Measurements from ENCODE around the gene LRSAM1.

The LRSAM1 gene

DNA sequence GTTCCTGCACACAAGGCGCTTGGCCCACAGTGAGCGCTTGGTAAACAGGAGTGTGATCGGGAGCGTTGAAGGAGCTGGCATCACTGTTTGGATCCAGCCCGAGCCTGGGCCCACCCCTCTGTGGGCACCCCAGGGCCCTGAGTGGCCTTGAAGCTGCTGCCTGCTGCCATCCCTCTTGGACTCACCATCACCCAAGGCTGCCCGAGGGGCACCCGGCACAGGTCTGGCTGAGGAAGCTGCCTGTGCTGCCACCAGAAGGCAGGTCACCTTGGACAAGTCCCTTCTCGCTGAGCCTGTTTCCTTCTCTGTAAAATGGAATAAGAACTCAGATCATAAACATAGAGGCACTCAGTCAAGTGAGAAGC is 53.6 kb downstream of the LRSAM1 start:
- TF ChIP-seq, protein P1, sequence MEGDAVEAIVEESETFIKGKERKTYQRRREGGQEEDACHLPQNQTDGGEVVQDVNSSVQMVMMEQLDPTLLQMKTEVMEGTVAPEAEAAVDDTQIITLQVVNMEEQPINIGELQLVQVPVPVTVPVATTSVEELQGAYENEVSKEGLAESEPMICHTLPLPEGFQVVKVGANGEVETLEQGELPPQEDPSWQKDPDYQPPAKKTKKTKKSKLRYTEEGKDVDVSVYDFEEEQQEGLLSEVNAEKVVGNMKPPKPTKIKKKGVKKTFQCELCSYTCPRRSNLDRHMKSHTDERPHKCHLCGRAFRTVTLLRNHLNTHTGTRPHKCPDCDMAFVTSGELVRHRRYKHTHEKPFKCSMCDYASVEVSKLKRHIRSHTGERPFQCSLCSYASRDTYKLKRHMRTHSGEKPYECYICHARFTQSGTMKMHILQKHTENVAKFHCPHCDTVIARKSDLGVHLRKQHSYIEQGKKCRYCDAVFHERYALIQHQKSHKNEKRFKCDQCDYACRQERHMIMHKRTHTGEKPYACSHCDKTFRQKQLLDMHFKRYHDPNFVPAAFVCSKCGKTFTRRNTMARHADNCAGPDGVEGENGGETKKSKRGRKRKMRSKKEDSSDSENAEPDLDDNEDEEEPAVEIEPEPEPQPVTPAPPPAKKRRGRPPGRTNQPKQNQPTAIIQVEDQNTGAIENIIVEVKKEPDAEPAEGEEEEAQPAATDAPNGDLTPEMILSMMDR (conservative IDR thresholded peaks at IDR 0.05; ENCODE audit: control insufficient read depth, insufficient read depth, low read depth, low read length): no peak
- DNase-seq (ENCODE audit: low read depth): no peak
- no peak overlapping the region for H3K4me3 ChIP-seq (ENCODE audit: control insufficient read depth, low read depth, low read length)

DNA sequence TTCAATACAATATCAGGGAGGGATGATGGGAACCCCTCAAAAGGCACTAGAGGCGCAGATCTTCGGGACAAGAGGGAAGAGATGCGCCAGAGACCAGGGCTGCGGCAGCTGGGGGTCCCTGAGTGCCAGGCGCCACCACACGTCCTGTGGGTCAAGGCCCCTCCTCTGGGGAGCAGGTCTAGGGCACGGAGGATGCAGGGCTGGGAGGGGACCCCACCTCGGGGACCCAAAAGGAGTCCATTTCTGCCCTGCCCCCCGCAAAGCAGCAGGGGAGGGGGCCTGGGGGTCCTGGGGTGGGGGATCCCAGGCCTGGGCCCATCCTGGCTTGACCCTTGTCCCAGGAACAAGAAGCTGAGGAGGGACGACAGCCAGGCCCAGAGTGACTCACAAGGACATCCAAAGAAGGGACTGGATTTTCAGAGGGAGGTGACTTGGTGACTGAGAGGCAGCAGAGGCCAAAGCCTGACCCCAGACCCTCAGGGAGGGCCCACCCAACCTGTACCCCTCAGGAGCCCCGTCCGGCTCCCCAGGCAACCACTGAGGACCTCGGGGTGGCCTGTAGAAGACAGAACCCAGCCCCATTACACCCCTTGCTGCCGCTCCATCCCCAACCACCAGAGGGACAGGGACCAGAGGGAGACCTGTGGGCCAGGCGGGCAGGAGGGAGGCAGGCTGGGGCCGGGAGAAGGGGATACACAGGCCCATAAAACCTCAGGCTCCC is 54.2 kb downstream of the LRSAM1 start:
- TF ChIP-seq, protein P1 (conservative IDR thresholded peaks at IDR 0.05; ENCODE audit: control insufficient read depth, insufficient read depth, low read depth, low read length): peak; percentile 50
- peak; percentile 32 for DNase-seq (ENCODE audit: low read depth)
- no peak overlapping the region for H3K4me3 ChIP-seq (ENCODE audit: control insufficient read depth, low read depth, low read length)

DNA sequence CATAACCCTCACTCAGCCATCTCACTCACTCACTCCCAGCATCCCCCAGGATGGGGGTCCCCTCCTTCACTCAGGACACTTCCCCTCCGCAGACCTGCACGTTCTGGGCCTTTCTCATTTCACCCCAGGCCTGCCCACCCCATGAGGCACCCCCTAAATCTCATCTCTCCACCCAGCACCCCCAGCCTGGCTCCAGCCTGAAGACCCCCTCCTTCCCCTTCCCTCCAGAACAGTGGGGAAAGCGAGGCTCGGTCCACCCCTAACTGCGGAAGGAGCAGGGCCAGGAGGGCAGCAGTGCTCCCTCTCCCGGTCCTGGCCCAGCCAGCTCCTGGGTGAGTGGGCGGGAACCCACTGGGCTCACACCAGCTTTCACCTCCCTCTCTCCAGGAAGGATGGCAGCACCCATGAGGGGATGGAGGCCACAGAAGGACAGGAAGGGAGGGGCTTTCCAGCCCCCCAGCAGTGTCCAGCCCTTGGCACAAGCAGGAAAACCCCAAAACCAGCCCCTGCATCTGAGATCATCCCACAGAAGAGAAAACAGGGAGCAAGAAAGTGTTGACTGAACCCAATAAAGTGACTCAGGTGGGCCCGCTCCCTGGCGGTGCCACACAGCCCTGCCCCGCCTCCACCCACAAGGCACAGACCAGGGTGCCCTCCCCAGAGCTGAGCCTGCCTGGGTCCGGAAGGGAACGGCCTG is 55.0 kb downstream of the LRSAM1 start:
- no peak for DNase-seq (ENCODE audit: low read depth)
- no peak overlapping the region for H3K4me3 ChIP-seq (ENCODE audit: control insufficient read depth, low read depth, low read length)
- TF ChIP-seq, protein P1 (conservative IDR thresholded peaks at IDR 0.05; ENCODE audit: control insufficient read depth, insufficient read depth, low read depth, low read length): no peak

DNA sequence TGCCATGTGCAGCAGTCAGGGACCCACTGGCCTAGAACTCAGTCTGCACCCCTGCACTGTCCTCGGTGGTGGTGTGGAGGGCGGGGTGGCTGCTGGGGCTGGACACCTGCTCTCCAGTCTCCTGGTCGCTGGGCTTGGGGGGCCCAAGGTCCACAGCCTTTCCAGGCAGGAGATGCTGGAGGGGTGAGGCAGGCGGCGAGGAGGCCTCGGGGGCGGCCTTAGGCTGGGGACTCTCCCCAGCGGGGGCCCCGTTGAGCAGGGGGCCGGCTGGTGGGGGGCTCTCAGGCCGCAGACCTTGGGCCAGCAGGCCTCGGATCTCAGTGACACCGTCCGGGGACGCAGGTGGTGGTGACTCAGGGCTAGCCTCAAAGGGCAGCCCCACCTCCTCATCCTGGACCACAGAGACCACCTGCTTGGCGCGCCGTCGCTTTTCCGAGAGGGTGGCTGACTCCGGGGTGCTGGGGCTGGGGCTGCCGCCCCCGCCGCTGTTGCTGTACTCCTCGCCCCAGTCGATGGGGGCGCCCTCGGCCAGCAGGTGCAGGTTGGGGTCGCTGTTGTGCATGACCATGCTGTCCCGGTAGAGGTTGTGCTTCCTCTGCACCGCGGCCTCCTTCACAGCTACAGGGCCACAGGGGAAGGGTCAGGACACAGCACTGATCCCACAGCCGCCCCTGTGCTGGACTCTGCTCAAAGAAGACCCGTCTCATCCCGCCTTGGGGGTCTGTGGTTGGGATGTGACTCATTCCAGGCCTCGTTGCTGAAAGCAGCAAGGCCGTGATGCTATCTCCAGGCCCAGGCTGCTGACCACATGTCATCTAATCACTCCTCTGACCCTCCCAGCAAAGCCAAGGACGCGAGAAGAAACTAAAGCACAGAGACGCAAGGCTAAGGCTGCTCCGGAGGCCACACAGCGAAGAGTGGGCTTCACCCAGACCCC is 55.8 kb downstream of the LRSAM1 start:
- TF ChIP-seq, protein P1 (conservative IDR thresholded peaks at IDR 0.05; ENCODE audit: control insufficient read depth, insufficient read depth, low read depth, low read length): no peak
- peak; percentile 73 for DNase-seq (ENCODE audit: low read depth)
- no peak overlapping the region for H3K4me3 ChIP-seq (ENCODE audit: control insufficient read depth, low read depth, low read length)

DNA sequence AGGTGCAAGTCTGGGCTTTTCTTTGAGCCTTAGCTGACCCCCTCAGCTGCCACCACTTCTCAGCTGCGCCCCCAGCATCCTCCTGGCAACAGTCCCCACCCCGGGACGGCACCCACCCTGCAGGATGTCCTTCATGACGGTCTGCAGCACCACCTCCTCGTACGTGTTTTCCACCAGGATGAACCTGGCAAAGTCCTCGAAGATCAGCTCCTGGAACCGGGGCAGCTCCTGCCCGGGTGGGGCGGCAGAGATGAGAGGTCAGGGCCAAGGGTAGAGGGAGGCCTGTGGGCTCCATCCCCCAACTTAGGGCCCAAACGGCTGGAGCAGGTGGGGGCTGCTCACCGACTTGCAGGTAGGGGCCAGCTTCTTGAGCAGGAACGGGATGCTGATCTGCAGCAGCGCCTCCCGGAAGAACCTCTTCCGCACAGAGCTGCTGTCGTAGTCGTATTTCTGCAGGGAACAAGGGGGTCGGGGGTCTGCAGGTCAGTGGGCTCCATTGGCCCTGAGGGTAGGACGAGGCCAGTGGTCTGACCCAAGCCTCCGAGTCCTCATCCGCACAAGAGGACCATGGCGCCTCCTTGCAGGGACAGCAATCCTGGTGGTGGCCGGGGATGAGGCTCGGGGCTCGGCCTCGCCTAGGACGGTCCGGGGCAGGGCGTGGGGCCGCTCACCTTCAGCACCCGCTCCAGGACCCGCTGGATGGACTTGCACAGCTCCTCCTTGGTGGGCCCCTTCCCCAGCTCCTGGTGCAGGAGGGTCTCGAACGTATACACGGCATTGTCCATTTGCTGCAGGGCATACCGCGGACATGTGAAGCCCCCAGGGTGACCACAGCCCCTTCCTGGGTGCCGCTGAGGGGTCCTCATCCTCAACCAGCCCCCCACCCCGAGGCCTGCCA is 56.7 kb downstream of the LRSAM1 start:
- H3K4me3 ChIP-seq (ENCODE audit: control insufficient read depth, low read depth, low read length): no peak overlapping the region
- no peak for DNase-seq (ENCODE audit: low read depth)
- TF ChIP-seq, protein P1 (conservative IDR thresholded peaks at IDR 0.05; ENCODE audit: control insufficient read depth, insufficient read depth, low read depth, low read length): no peak

DNA sequence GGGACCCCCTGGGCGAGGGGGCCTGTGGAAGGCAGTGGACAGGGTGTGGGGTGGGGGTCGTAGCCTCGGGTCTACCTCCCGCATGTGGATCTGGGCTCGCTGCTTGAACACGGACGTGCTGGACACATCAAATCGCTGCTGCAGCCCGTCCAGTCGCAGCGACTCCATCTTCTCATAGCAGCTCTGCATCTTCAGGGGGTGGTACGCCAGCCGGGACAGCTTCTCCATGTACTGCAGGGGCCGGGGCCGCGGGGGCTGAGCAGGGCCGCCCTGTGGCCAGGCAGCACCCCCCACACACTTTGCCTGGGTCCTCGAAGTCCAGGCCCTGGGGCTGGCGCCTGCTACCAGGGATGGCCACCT is 57.6 kb downstream of the LRSAM1 start:
- DNase-seq (ENCODE audit: low read depth): no peak
- TF ChIP-seq, protein P1 (conservative IDR thresholded peaks at IDR 0.05; ENCODE audit: control insufficient read depth, insufficient read depth, low read depth, low read length): no peak
- H3K4me3 ChIP-seq (ENCODE audit: control insufficient read depth, low read depth, low read length): no peak overlapping the region
